H9 (cell line): Measurements from ENCODE around the gene IGF2R. TPM values are rescaled to one million over a fixed set of nuclear protein-coding genes. Genes with fewer than 3 reads are reported as not detected.

Source experiments
- DNase-seq: peaks from one replicate; pipeline ENCODE4 v3.0.0-alpha.2; 2017
- H2AFZ ChIP-seq: one replicate; pipeline ENCODE4 v1.6.1; 2013; ENCODE audit warnings: mild to moderate bottlenecking, low read length, control low read depth, moderate library complexity
- H2AK5ac ChIP-seq: 2 replicates; pipeline ENCODE4 v1.6.1; 2013; ENCODE audit warnings: low read length, control low read depth, mixed read lengths; ENCODE audit not compliant: insufficient read length
- H2BK120ac ChIP-seq: one replicate; pipeline ENCODE4 v1.6.1; 2013; ENCODE audit warnings: low read depth, mild to moderate bottlenecking, low read length, control low read depth, inconsistent platforms; ENCODE audit not compliant: poor library complexity, severe bottlenecking
- H2BK12ac ChIP-seq: 2 replicates; pipeline ENCODE4 v1.6.1; 2013; ENCODE audit warnings: low read length, control low read depth, mixed read lengths, low read depth; ENCODE audit not compliant: insufficient read length
- H2BK15ac ChIP-seq: 2 replicates; pipeline ENCODE4 v1.6.1; 2013; ENCODE audit warnings: low read depth, low read length, control low read depth
- H2BK20ac ChIP-seq: one replicate; pipeline ENCODE4 v1.6.1; 2013; ENCODE audit warnings: low read depth, mild to moderate bottlenecking, low read length, control low read depth, inconsistent platforms; ENCODE audit not compliant: poor library complexity, severe bottlenecking
- H2BK5ac ChIP-seq: 2 replicates; pipeline ENCODE4 v1.6.1; 2013; ENCODE audit warnings: low read length, control low read depth, mixed read lengths; ENCODE audit not compliant: insufficient read length
- H3K14ac ChIP-seq: 2 replicates; pipeline ENCODE4 v1.6.1; 2013; ENCODE audit warnings: low read length, control low read depth; ENCODE audit not compliant: insufficient read depth
- H3K18ac ChIP-seq: 2 replicates; pipeline ENCODE4 v1.6.1; 2013; ENCODE audit warnings: low read depth, mild to moderate bottlenecking, mixed read lengths, low read length, control low read depth; ENCODE audit not compliant: insufficient read length
- H3K23ac ChIP-seq: 2 replicates; pipeline ENCODE4 v1.6.1; 2013; ENCODE audit warnings: low read length, control low read depth, mixed read lengths, low read depth; ENCODE audit not compliant: insufficient read length
- H3K23me2 ChIP-seq: 2 replicates; pipeline ENCODE4 v1.6.1; 2013; ENCODE audit warnings: low read depth, mild to moderate bottlenecking, mixed read lengths, low read length, control low read depth; ENCODE audit not compliant: insufficient read length, poor library complexity, severe bottlenecking
- H3K27ac ChIP-seq: 2 replicates; pipeline ENCODE4 v1.5.1; 2013; ENCODE audit warnings: low read length, control low read depth, mixed read lengths, low read depth; ENCODE audit not compliant: insufficient read length
- H3K27me3 ChIP-seq: 2 replicates; pipeline ENCODE4 v1.6.1; 2013; ENCODE audit warnings: low read length, control low read depth, inconsistent platforms; ENCODE audit not compliant: insufficient read depth
- H3K4ac ChIP-seq: 2 replicates; pipeline ENCODE4 v1.6.1; 2013; ENCODE audit warnings: low read depth, mild to moderate bottlenecking, control low read depth, inconsistent platforms, low read length, moderate library complexity
- H3K4me1 ChIP-seq: 2 replicates; pipeline ENCODE4 v1.6.1; 2013; ENCODE audit warnings: low read length, control low read depth, inconsistent platforms; ENCODE audit not compliant: insufficient read depth
- H3K4me2 ChIP-seq: 2 replicates; pipeline ENCODE4 v1.6.1; 2013; ENCODE audit warnings: low read length, control low read depth, mixed read lengths; ENCODE audit not compliant: insufficient read length, insufficient read depth
- H3K56ac ChIP-seq: 2 replicates; pipeline ENCODE4 v1.6.1; 2013; ENCODE audit warnings: low read depth, mild to moderate bottlenecking, mixed read lengths, low read length, control low read depth; ENCODE audit not compliant: insufficient read length
- H3K79me1 ChIP-seq: 2 replicates; pipeline ENCODE4 v1.6.1; 2013; ENCODE audit warnings: low read depth, mild to moderate bottlenecking, moderate library complexity, low read length, control low read depth, inconsistent platforms; ENCODE audit not compliant: insufficient read depth, poor library complexity, severe bottlenecking
- H3K79me2 ChIP-seq: 2 replicates; pipeline ENCODE4 v1.6.1; 2013; ENCODE audit warnings: low read length, control low read depth, inconsistent platforms; ENCODE audit not compliant: insufficient read depth
- H3K9ac ChIP-seq: 2 replicates; pipeline ENCODE4 v1.6.1; 2013; ENCODE audit warnings: low read length, control low read depth, mixed read lengths; ENCODE audit not compliant: insufficient read length; ENCODE audit errors: extremely low read depth
- H3K9me3 ChIP-seq: one replicate; pipeline ENCODE4 v1.6.1; 2013; ENCODE audit warnings: low read depth, low read length, inconsistent platforms; ENCODE audit not compliant: control insufficient read depth
- H3T11ph ChIP-seq: one replicate; pipeline ENCODE4 v1.6.1; 2013; ENCODE audit warnings: mild to moderate bottlenecking, low read length, control low read depth, inconsistent platforms
- H4K20me1 ChIP-seq: one replicate; pipeline ENCODE4 v1.6.1; 2013; ENCODE audit not compliant: control insufficient read depth, insufficient read length, insufficient read depth
- H4K5ac ChIP-seq: 2 replicates; pipeline ENCODE4 v1.6.1; 2013; ENCODE audit warnings: low read depth, mild to moderate bottlenecking, mixed read lengths, low read length, control low read depth; ENCODE audit not compliant: insufficient read length
- H4K8ac ChIP-seq: replicated peaks from 2 replicates; pipeline ENCODE4 v1.6.1; 2013; ENCODE audit warnings: low read length, control low read depth, mixed read lengths, low read depth; ENCODE audit not compliant: insufficient read length
- H4K91ac ChIP-seq: 2 replicates; pipeline ENCODE4 v1.6.1; 2013; ENCODE audit warnings: low read depth, mild to moderate bottlenecking, moderate library complexity, mixed read lengths, low read length, control low read depth; ENCODE audit not compliant: insufficient read length
- H3K27ac Mint-ChIP-seq, 3 experiments: 2 replicates in 2 of 3; 3 replicates in 1 of 3; pipeline ENCODE4 v1.8.0; 2020 to 2021; ENCODE audit warnings: mixed read lengths in 3 of 3, mild to moderate bottlenecking in 1 of 3, moderate library complexity in 1 of 3
- H3K27me3 Mint-ChIP-seq: 2 replicates; pipeline ENCODE4 v1.8.0; 2021; ENCODE audit warnings: low read depth, mild to moderate bottlenecking, moderate library complexity, mixed read lengths
- H3K36me3 Mint-ChIP-seq, 3 experiments: 2 replicates in 2 of 3; 3 replicates in 1 of 3; pipeline ENCODE4 v1.8.0; 2020 to 2021; ENCODE audit warnings: low read depth in 3 of 3, mixed read lengths in 3 of 3; ENCODE audit not compliant: insufficient read depth in 1 of 3
- H3K4me1 Mint-ChIP-seq, 2 experiments: 2 replicates each; pipeline ENCODE4 v1.8.0; 2020; ENCODE audit warnings: mixed read lengths in 2 of 2
- H3K4me3 Mint-ChIP-seq, 2 experiments: 2 replicates in 1 of 2; 3 replicates in 1 of 2; pipeline ENCODE4 v1.8.0; 2020 to 2021; ENCODE audit warnings: mild to moderate bottlenecking in 2 of 2, mixed read lengths in 2 of 2, moderate library complexity in 1 of 2
- H3K9me3 Mint-ChIP-seq, 2 experiments: 2 replicates in 1 of 2; 3 replicates in 1 of 2; pipeline ENCODE4 v1.8.0; 2020; ENCODE audit warnings: mild to moderate bottlenecking in 2 of 2, mixed read lengths in 2 of 2, moderate library complexity in 1 of 2
- CTCF ChIP-seq: fragments of 200-600 bp; sonication (generic); conservative IDR thresholded peaks from 3 replicates; pipeline ENCODE4 v1.8.0; 2021; ENCODE audit warnings: antibody characterized with exemption, mild to moderate bottlenecking
- WGBS: extraction: QIAGEN DNeasy Blood & Tissue Kit; methylation state at CpG from one replicate; pipeline ENCODE4 v1.1.7; 2013; ENCODE audit warnings: missing lambda C conversion rate, low lambda C conversion rate, mixed read lengths; ENCODE audit not compliant: insufficient read length; ENCODE audit errors: extremely low coverage; 5-methylcytosine and 5-hydroxymethylcytosine counted together
- total RNA-seq: library from RNA; stranded (reverse); gene quantifications from 2 replicates; pipeline ENCODE4 v1.2.1, GENCODE V29; 2021

IGF2R gene
- total RNA-seq, 1 experiment from 2014 or later: 66.7 TPM

DNA sequence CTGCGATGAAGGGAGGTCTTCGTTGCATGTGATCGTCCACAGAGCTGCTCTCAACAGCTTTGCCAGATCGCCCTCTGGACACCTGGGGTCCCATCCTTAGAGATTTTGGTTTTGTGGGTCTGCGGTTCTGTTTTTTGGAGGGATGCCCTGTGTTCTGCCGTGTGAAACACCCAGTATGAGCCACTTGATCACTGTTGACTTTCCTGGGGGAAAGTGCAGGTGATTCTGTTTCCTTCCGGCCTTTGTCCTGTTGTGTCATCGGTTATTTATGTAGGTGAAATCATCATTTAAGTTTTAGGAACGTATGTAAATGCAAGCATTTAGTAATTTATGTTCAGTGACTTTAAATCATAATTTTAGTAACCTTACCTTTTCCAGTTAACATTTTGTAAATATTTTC is 96.3 kb downstream of the IGF2R start:
- H3K36me3 Mint-ChIP-seq: peaks cover 50 to 87% (median 80%) of the 10 kb centered on the region in 3 experiments; a peak in 6 of 7 replicates
- H2BK12ac ChIP-seq: no peak overlapping the region
- H2AK5ac ChIP-seq: no peak overlapping the region
- H3K4ac ChIP-seq: no peak overlapping the region
- H2BK5ac ChIP-seq: no peak overlapping the region
- no peak overlapping the region for H4K91ac ChIP-seq
- no peak overlapping the region for H3K56ac ChIP-seq
- no peak overlapping the region for H2BK15ac ChIP-seq
- no peak overlapping the region for H3K27ac ChIP-seq
- no peak overlapping the region for H4K5ac ChIP-seq
- no peaks in the 10 kb centered on the region for H3K23me2 ChIP-seq
- no peak overlapping the region for H3K18ac ChIP-seq
- H4K8ac ChIP-seq: no peak overlapping the region
- no peak overlapping the region for H3K14ac ChIP-seq
- no peak overlapping the region for H3K4me3 Mint-ChIP-seq
- no peak overlapping the region for H2BK120ac ChIP-seq
- no peak overlapping the region for H3K23ac ChIP-seq
- no CpG with 5 or more reads among the region's 9 CpGs for WGBS
- H4K20me1 ChIP-seq: no peaks in the 10 kb centered on the region
- no peak overlapping the region for H3T11ph ChIP-seq
- H3K4me1 ChIP-seq: no peaks in the 10 kb centered on the region
- no peaks in the 10 kb centered on the region for H3K79me2 ChIP-seq
- no peaks in the 10 kb centered on the region for H3K4me1 Mint-ChIP-seq
- H3K9ac ChIP-seq: no peak overlapping the region
- H3K27ac Mint-ChIP-seq: peak overlapping the region in 1 of 3 experiments; percentile 39; a peak in 1 of 7 replicates
- H2AFZ ChIP-seq: no peak overlapping the region
- no peak for DNase-seq
- no peaks in the 10 kb centered on the region for H3K79me1 ChIP-seq
- no peak overlapping the region for H3K4me2 ChIP-seq
- no peak for TF ChIP-seq CTCF
- H2BK20ac ChIP-seq: no peak overlapping the region
- no peaks in the 10 kb centered on the region for H3K9me3 ChIP-seq
- H3K27me3 Mint-ChIP-seq: no peaks in the 10 kb centered on the region
- no peaks in the 10 kb centered on the region for H3K27me3 ChIP-seq
- no peaks in the 10 kb centered on the region for H3K9me3 Mint-ChIP-seq
